Subcutaneous abdominal adipose tissue (tissue), 5 donors: ENCODE measurements around the gene COG1.

Experiments
- H3K27ac ChIP-seq: one replicate; pipeline ENCODE4 v1.7.0; 2013; ENCODE audit warnings: low read depth, mild to moderate bottlenecking, inconsistent platforms, low read length, moderate library complexity
- H3K27me3 ChIP-seq, 5 donors: one replicate each; pipeline ENCODE4 v1.7.0; 2013; ENCODE audit warnings: low read length in 5 of 5, inconsistent platforms in 1 of 5; ENCODE audit not compliant: control insufficient read depth in 5 of 5, insufficient read depth in 4 of 5
- H3K36me3 ChIP-seq, 5 donors: one replicate each; pipeline ENCODE4 v1.7.0; 2013; ENCODE audit warnings: low read length in 5 of 5; ENCODE audit not compliant: control insufficient read depth in 5 of 5, insufficient read depth in 5 of 5
- H3K4me1 ChIP-seq, 5 donors: one replicate each; pipeline ENCODE4 v1.7.0; 2013; ENCODE audit warnings: low read length in 5 of 5, mild to moderate bottlenecking in 3 of 5, moderate library complexity in 1 of 5; ENCODE audit not compliant: control insufficient read depth in 5 of 5, insufficient read depth in 5 of 5
- H3K4me3 ChIP-seq, 5 donors: one replicate each; pipeline ENCODE4 v1.7.0; 2013; ENCODE audit warnings: low read length in 5 of 5, low read depth in 1 of 5
- H3K9ac ChIP-seq, 5 donors: one replicate each; pipeline ENCODE4 v1.7.0; 2013; ENCODE audit warnings: low read length in 5 of 5, mild to moderate bottlenecking in 4 of 5, moderate library complexity in 3 of 5
- H3K9me3 ChIP-seq, 5 donors: one replicate each; pipeline ENCODE4 v1.7.0; 2013; ENCODE audit warnings: low read length in 5 of 5; ENCODE audit not compliant: control insufficient read depth in 5 of 5
- donor health status: healthy.
- donor health status: healthy.
- donor health status: healthy.
- donor health status: healthy.
- donor health status: healthy.

COG1 gene

GRCh38 chr17:73187203-73187769, 5.6 kb upstream of the COG1 start:
- H3K4me1 ChIP-seq, result peaks cover 2 to 15% (median 6%) of the 10 kb centered on the region in 5 donors
- H3K27me3 ChIP-seq, result no peaks in the 10 kb centered on the region
- no peak overlapping the region for H3K27ac ChIP-seq
- H3K9me3 ChIP-seq, result no peaks in the 10 kb centered on the region
- no peak overlapping the region for H3K4me3 ChIP-seq
- no peak overlapping the region for H3K9ac ChIP-seq
- no peaks in the 10 kb centered on the region for H3K36me3 ChIP-seq

- H3K9me3 ChIP-seq, result no peaks in the 10 kb centered on the region
- no peak overlapping the region for H3K27ac ChIP-seq
- H3K4me3 ChIP-seq, result no peak overlapping the region
- H3K36me3 ChIP-seq, result no peaks in the 10 kb centered on the region
- no peak overlapping the region for H3K9ac ChIP-seq
- no peaks in the 10 kb centered on the region for H3K27me3 ChIP-seq
- peaks cover 2 to 15% (median 6%) of the 10 kb centered on the region in 5 donors for H3K4me1 ChIP-seq
Measured at GRCh38 chr17:73188011-73188410, 4.8 kb upstream of the COG1 start.

GRCh38 chr17:73189417-73190099, 3.3 kb upstream of the COG1 start:
- Histone ChIP-seq H3K4me3 (no peak overlapping the region), H3K27ac (no peak overlapping the region), H3K36me3 (no peaks in the 10 kb centered on the region), H3K9ac (no peak overlapping the region), H3K4me1 (peaks cover 2 to 23% (median 15%) of the 10 kb centered on the region in 5 donors), H3K27me3 (no peaks in the 10 kb centered on the region), H3K9me3 (no peaks in the 10 kb centered on the region)

- H3K27me3 ChIP-seq, result no peaks in the 10 kb centered on the region
- peak overlapping the region; percentile 78 for H3K27ac ChIP-seq
- peaks cover 2 to 31% (median 23%) of the 10 kb centered on the region in 5 donors for H3K4me1 ChIP-seq
- peak overlapping the region in 1 of 5 donors; percentile 79 for H3K9ac ChIP-seq
- no peaks in the 10 kb centered on the region for H3K9me3 ChIP-seq
- H3K4me3 ChIP-seq, result peak overlapping the region; percentile 71 to 99 (median 83)
- peaks cover 0 to 4% (median 3%) of the 10 kb centered on the region in 5 donors for H3K36me3 ChIP-seq
Measured at GRCh38 chr17:73191443-73192205, 1.2 kb upstream of the COG1 start.

- peak overlapping the region; percentile 71 to 99 (median 83) for H3K4me3 ChIP-seq
- H3K27me3 ChIP-seq, result no peaks in the 10 kb centered on the region
- no peaks in the 10 kb centered on the region for H3K9me3 ChIP-seq
- peak overlapping the region; percentile 78 for H3K27ac ChIP-seq
- peaks cover 2 to 37% (median 23%) of the 10 kb centered on the region in 5 donors for H3K4me1 ChIP-seq
- peak overlapping the region in 4 of 5 donors; percentile 54 to 79 (median 66) for H3K9ac ChIP-seq
- H3K36me3 ChIP-seq, result peaks cover under 1 to 11% (median 10%) of the 10 kb centered on the region in 5 donors
Measured at GRCh38 chr17:73192206-73192893, 505 bp upstream of the COG1 start.

- no peaks in the 10 kb centered on the region for H3K9me3 ChIP-seq
- H3K27ac ChIP-seq, result no peak overlapping the region
- peaks cover 3 to 35% (median 33%) of the 10 kb centered on the region in 5 donors for H3K36me3 ChIP-seq
- H3K9ac ChIP-seq, result no peak overlapping the region
- peaks cover 2 to 32% (median 23%) of the 10 kb centered on the region in 5 donors for H3K4me1 ChIP-seq
- H3K27me3 ChIP-seq, result no peaks in the 10 kb centered on the region
- H3K4me3 ChIP-seq, result no peak overlapping the region
Measured at GRCh38 chr17:73194514-73195222, 1.8 kb downstream of the COG1 start.

GRCh38 chr17:73196500-73196899, 3.6 kb downstream of the COG1 start:
- no peak overlapping the region for H3K4me3 ChIP-seq
- H3K36me3 ChIP-seq, result peaks cover 8 to 53% (median 52%) of the 10 kb centered on the region in 5 donors
- H3K27ac ChIP-seq, result no peak overlapping the region

GRCh38 chr17:73197161-73197560, 4.3 kb downstream of the COG1 start:
- Histone ChIP-seq H3K9ac (no peak overlapping the region), H3K4me3 (no peak overlapping the region), H3K27me3 (no peaks in the 10 kb centered on the region), H3K27ac (no peak overlapping the region), H3K9me3 (no peaks in the 10 kb centered on the region), H3K36me3 (peaks cover 8 to 57% (median 55%) of the 10 kb centered on the region in 5 donors), H3K4me1 (peaks cover 3 to 35% (median 15%) of the 10 kb centered on the region in 5 donors)

More at GRCh38 chr17:73196500-73196899, 3.6 kb downstream of the COG1 start:
- Histone ChIP-seq H3K4me1 (peaks cover 3 to 37% (median 20%) of the 10 kb centered on the region in 5 donors), H3K9me3 (no peaks in the 10 kb centered on the region), H3K27me3 (no peaks in the 10 kb centered on the region), H3K9ac (no peak overlapping the region)

- Histone ChIP-seq H3K36me3 (peaks cover 10 to 69% (median 66%) of the 10 kb centered on the region in 5 donors), H3K9me3 (no peaks in the 10 kb centered on the region), H3K9ac (no peak overlapping the region), H3K4me3 (no peak overlapping the region), H3K4me1 (peaks cover 3 to 46% (median 20%) of the 10 kb centered on the region in 5 donors), H3K27ac (no peak overlapping the region), H3K27me3 (no peaks in the 10 kb centered on the region)
Measured at GRCh38 chr17:73198201-73198929, 5.5 kb downstream of the COG1 start.
